ENCODE measurements around the gene DIAPH3. TPM values are rescaled to one million over a fixed set of nuclear protein-coding genes. Genes with fewer than 3 reads are reported as not detected.

Gene DIAPH3
- total RNA-seq, 1 experiment from 2014 or later = 62.3 TPM

GRCh38 chr13:59970847-59971246 lies 192.9 kb downstream of the DIAPH3 start:
- TF ChIP-seq EZH2 (IDR thresholded peaks at IDR 0.05; ENCODE audit: borderline replicate concordance, low read depth, low read length, poor library complexity, severe bottlenecking) (no peak), CTCF (conservative IDR thresholded peaks at IDR 0.05; ENCODE audit: low read depth, low read length) (no peak)
- no TSS peak for BruUV-seq (replicated peaks)

GRCh38 chr13:59963827-59964226 lies 199.9 kb downstream of the DIAPH3 start:
- H3K36me3 ChIP-seq (ENCODE audit: insufficient read depth, low read length, poor library complexity, severe bottlenecking) = peaks cover 14% of the 10 kb centered on the region
- no peak overlapping the region for H3K4me3 ChIP-seq (ENCODE audit: low read depth, low read length, poor library complexity, severe bottlenecking)
- intact Hi-C loops (cut with micrococcal nuclease; ENCODE audit: unreplicated experiment) = loop anchor here (5.0 kb wide), 1 partner anchor 128 kb away; no protein-coding TSS in a partner anchor
- TF ChIP-seq EZH2 (IDR thresholded peaks at IDR 0.05; ENCODE audit: borderline replicate concordance, low read depth, low read length, poor library complexity, severe bottlenecking) (no peak), CTCF (conservative IDR thresholded peaks at IDR 0.05; ENCODE audit: low read depth, low read length) (no peak)
- no peak for DNase-seq (ENCODE audit: low spot score)
- peak overlapping the region; percentile 80 for H3K27ac ChIP-seq (ENCODE audit: low read depth, low read length, poor library complexity, severe bottlenecking)
- peaks cover 67% of the 10 kb centered on the region for H3K4me1 ChIP-seq (ENCODE audit: insufficient read depth, low read length, poor library complexity, severe bottlenecking)
- BruUV-seq (replicated peaks) = no TSS peak
- ChIA-PET POLR2A (ENCODE audit: low non-redundant PET) (no interaction called here), CTCF (no interaction called here)
- no peaks in the 10 kb centered on the region for H3K27me3 ChIP-seq (replicated peaks; ENCODE audit: insufficient read depth, low read depth, low read length, poor library complexity)
- H3K9me3 ChIP-seq (ENCODE audit: low read depth, low read length, poor library complexity, severe bottlenecking) = peaks cover 3% of the 10 kb centered on the region

More at GRCh38 chr13:59970847-59971246, 192.9 kb downstream of the DIAPH3 start:
- Histone ChIP-seq H3K27me3 (replicated peaks; ENCODE audit: insufficient read depth, low read depth, low read length, poor library complexity) (no peaks in the 10 kb centered on the region), H3K9me3 (ENCODE audit: low read depth, low read length, poor library complexity, severe bottlenecking) (no peaks in the 10 kb centered on the region), H3K4me3 (ENCODE audit: low read depth, low read length, poor library complexity, severe bottlenecking) (no peak overlapping the region), H3K36me3 (ENCODE audit: insufficient read depth, low read length, poor library complexity, severe bottlenecking) (peaks cover 23% of the 10 kb centered on the region), H3K27ac (ENCODE audit: low read depth, low read length, poor library complexity, severe bottlenecking) (no peak overlapping the region), H3K4me1 (ENCODE audit: insufficient read depth, low read length, poor library complexity, severe bottlenecking) (peaks cover 37% of the 10 kb centered on the region)
- ChIA-PET POLR2A (ENCODE audit: low non-redundant PET) (no interaction called here), CTCF (no interaction called here)
- no peak for DNase-seq (ENCODE audit: low spot score)
- intact Hi-C loops (cut with micrococcal nuclease; ENCODE audit: unreplicated experiment) = no loop called here

GRCh38 chr13:59963383-59963782 lies 200.3 kb downstream of the DIAPH3 start:
- no peak for DNase-seq (ENCODE audit: low spot score)
- CTCF ChIA-PET = no interaction called here

More at GRCh38 chr13:59963383-59963782, 200.3 kb downstream of the DIAPH3 start:
- H3K4me3 ChIP-seq (ENCODE audit: low read depth, low read length, poor library complexity, severe bottlenecking) = no peak overlapping the region
- H3K27me3 ChIP-seq (replicated peaks; ENCODE audit: insufficient read depth, low read depth, low read length, poor library complexity) = no peaks in the 10 kb centered on the region
- POLR2A ChIA-PET (ENCODE audit: low non-redundant PET) = no interaction called here
- intact Hi-C loops (cut with micrococcal nuclease; ENCODE audit: unreplicated experiment) = loop anchor here (5.0 kb wide), 1 partner anchor 129 kb away; no protein-coding TSS in a partner anchor
- H3K27ac ChIP-seq (ENCODE audit: low read depth, low read length, poor library complexity, severe bottlenecking) = peak overlapping the region; percentile 80
- no TSS peak for BruUV-seq (replicated peaks)
- peaks cover 14% of the 10 kb centered on the region for H3K36me3 ChIP-seq (ENCODE audit: insufficient read depth, low read length, poor library complexity, severe bottlenecking)
- H3K9me3 ChIP-seq (ENCODE audit: low read depth, low read length, poor library complexity, severe bottlenecking) = peaks cover 3% of the 10 kb centered on the region
- no peak for TF ChIP-seq CTCF (conservative IDR thresholded peaks at IDR 0.05; ENCODE audit: low read depth, low read length)
- TF ChIP-seq EZH2 (IDR thresholded peaks at IDR 0.05; ENCODE audit: borderline replicate concordance, low read depth, low read length, poor library complexity, severe bottlenecking) = no peak
- H3K4me1 ChIP-seq (ENCODE audit: insufficient read depth, low read length, poor library complexity, severe bottlenecking) = peaks cover 67% of the 10 kb centered on the region

Data from A673 (cell line).